Measurements from ENCODE around the gene ALAD.

- TF ChIP-seq CTCF (IDR thresholded peaks at IDR 0.05), result no peak
- no peak for TF ChIP-seq POLR2A (IDR thresholded peaks at IDR 0.05)
Observed at GRCh38 chr9:113370806-113371325, 30.2 kb downstream of the ALAD start.

All from lower leg skin (tissue), 3 donors.